GM19463 (cell line): ENCODE measurements around the gene ALOX5.
"Not testable (repeated sequence)": the region's sequence is repeated elsewhere in the genome, so short reads cannot be mapped to it uniquely, and the experiment has no call there.

Experiments
- ATAC-seq: cut with Tn5 transposase; IDR thresholded peaks from one replicate; pipeline ENCODE4 v1.9.1; 2021; ENCODE audit warnings: mild to moderate bottlenecking, moderate library complexity; ENCODE audit not compliant: unreplicated experiment

The ALOX5 gene

DNA sequence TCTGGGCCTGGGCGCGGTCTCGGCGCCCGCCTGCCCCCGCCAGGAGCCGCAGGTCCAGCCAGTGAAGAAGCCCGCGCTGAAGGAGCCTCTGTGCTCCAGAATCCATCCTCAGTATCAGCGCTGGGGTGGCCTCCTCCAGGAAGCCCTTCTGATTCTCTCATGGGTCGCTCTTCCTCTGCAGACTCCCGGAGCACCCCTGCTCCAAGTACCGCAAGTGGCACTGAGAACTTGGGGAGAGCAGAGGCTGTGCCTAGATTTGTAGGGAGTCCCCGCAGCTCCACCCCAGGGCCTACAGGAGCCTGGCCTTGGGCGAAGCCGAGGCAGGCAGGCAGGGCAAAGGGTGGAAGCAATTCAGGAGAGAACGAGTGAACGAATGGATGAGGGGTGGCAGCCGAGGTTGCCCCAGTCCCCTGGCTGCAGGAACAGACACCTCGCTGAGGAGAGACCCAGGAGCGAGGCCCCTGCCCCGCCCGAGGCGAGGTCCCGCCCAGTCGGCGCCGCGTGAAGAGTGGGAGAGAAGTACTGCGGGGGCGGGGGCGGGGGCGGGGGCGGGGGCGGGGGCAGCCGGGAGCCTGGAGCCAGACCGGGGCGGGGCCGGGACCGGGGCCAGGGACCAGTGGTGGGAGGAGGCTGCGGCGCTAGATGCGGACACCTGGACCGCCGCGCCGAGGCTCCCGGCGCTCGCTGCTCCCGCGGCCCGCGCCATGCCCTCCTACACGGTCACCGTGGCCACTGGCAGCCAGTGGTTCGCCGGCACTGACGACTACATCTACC lies at the start of gene ALOX5:
Gene ALOX5 (plus strand): TSS at position 641 of the 774 bp plus-strand sequence. CDS start 64 bp downstream, at position 705.
- ATAC-seq, result peak; percentile 53

DNA sequence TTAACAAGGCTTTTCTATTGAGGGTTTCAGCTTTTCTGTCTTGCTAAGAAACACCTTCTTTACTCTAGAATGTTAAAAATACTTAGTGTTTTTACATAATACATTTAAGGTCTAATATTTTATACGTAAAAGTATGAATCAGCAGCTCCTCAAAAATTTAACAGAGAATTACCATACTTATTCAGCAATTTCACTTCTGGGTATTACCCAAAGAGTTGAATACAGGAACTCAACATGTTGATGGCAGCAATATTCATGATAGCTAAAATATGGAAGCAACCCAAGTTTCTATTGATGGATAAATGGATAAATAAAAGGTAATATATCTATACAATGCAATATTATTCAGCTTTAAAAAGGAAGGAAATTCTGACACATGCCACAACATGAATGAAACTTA lies 48.9 kb upstream of the ALOX5 start:
- ATAC-seq, result no peak

DNA sequence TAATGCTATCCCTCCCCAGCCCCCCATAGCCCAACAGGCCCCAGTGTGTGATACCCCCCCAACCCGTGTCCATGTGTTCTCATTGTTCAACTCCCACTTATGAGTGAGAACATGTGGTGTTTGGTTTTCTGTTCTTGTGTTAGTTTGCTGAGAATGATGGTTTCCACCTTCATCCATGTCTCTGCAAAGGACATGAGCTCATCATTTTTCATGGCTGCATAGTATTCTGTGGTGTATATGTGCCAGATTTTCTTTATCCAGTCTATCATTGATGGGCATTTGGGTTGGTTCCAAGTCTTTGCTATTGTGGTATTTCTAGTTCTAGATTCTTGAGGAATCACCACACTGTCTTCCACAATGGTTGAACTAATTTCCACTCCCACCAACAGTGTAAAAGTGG lies 47.2 kb upstream of the ALOX5 start:
- not testable (repeated sequence) for ATAC-seq

DNA sequence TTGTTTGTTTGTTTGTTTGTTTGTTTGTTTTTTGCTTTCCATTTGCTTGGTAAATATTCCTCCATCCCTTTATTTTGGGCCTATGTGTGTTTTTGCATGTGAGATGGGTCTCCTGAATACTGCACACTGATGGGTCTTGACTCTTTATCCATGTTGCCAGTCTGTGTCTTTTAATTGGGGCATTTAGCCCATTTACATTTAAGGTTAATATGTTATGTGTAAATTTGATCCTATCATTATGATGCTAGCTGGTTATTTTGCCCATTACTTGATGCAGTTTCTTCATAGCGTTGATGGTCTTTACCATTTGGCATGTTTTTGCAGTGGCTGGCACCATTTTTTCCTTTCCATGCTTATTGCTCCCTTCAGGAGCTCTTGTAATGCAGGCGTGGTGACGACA lies 42.2 kb upstream of the ALOX5 start:
- not testable (repeated sequence) for ATAC-seq

DNA sequence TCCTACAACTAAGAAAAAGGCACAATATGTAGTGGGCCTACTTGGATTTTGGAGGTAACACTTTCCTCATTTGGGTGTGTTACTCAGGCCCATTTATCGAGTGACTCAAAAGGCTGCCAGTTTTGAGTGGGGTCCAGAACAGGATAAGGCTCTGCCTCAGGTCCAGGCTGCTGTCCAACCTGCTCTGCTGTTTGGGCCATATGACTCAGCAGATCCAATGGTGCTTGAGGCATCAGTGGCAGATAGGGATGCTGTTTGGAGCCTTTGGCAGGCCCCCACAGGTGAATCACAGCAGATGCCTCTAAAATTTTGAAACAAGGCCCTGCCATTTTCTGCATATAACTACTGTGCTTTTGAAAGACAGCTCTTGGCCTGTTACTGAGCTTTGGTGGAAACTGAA lies 34.1 kb upstream of the ALOX5 start:
- ATAC-seq, result no peak

DNA sequence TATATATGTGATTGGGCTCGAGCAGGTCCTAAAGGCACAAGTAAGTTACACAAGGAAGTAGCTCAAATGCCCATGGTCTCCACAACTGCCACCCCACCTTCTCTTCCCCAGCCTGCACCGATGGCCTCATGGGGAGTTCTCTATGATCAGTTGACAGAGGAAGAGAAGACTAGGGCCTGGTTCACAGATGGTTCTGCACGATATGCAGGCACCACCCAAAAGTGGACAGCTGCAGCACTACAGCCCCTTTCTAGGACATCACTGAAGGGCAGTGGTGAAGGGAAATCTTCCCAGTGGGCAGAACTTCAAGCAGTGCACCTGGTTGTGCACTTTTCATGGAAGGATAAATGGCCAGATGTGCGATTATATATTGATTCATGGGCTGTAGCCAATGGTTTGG lies 33.6 kb upstream of the ALOX5 start:
- ATAC-seq, result not testable (repeated sequence)

DNA sequence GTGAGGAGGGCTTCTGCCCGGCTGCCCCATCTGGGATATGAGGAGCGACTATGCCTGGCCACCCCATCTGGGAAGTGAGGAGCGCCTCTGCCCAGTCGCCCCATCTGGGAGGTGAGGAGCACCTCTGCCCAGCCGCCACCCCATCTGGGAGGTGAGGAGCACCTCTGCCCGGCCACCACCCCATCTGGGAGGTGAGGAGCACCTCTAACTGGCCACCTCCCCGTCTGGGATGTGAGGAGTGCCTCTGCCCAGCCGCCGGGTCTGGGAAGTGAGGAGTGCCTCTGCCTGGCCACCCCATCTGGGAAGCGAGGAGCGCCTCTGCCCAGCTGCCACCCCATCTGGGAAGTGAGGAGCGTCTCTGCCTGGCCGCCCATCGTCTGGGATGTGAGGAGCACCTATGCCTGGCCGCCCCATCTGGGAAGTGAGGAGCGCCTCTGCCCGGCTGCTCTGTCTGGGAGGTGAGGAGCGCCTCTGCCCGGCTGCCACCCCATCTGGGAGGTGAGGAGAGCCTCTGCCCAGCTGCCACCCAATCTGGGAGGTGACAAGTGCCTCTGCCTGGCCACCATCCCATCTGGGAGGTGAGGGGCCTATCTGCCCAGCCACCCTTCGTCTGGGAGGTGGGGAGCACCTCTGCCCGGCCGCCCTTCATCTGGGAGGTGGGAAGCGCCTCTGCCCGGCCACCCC lies 27.2 kb upstream of the ALOX5 start:
- ATAC-seq, result not testable (repeated sequence)

DNA sequence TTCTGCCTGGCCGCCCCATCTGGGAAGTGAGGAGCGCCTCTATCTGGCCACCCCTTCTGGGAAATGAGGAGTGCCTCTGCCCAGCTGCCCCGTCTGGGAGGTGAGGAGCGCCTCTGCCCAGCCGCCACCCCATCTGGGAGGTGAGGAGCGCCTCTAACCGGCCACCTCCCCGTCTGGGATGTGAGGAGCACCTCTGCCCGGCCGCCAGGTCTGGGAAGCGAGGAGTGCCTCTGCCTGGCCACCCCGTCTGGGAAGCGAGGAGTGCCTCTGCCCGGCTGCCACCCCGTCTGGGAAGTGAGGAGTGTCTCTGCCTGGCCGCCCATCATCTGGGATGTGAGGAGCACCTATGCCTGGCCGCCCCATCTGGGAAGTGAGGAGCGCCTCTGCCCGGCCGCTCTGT lies 26.6 kb upstream of the ALOX5 start:
- not testable (repeated sequence) for ATAC-seq

DNA sequence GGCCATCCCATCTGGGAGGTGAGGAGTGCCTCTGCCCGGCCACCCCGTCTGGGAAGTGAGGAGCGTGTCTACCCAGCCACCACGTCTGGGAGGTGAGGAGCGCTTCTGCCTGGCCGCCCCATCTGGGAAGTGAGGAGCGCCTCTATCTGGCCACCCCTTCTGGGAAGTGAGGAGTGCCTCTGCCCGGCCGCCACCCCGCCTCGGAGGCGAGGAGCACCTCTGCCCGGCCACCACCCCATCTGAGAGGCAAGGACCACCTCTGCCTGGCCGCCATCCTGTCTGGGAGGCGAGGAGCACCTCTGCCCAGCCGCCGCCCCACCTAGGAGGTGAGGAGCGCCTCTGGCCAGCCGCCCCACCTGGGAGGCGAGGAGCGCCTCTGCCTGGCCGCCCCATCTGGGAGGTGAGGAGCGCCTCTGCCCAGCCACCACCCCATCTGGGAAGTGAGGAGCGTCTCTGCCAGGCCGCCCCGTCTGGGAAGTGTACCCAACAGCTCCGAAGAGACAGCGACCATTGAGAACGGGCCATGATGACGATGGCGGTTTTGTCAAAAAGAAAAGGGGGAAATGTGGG lies 25.7 kb upstream of the ALOX5 start:
- not testable (repeated sequence) for ATAC-seq

DNA sequence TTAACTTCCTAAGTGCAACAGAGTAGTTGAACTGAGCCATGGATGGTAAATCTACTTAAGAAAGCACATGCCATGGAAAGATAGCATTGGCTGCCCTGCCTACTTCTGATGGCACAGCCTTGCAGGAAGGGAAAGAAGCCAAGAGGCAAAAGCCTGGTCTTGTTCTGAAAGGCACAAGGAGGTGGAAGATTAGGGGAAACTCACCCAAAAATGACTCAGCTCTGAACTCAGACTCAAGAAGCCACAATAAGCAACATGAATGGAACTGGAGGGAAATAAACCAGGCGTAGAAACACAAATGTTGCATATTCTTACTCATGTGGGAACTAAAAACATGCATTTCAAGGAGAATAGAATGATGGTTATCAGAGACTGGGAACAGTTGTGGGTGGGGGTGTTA lies 20.8 kb upstream of the ALOX5 start:
- ATAC-seq, result peak; percentile 78

DNA sequence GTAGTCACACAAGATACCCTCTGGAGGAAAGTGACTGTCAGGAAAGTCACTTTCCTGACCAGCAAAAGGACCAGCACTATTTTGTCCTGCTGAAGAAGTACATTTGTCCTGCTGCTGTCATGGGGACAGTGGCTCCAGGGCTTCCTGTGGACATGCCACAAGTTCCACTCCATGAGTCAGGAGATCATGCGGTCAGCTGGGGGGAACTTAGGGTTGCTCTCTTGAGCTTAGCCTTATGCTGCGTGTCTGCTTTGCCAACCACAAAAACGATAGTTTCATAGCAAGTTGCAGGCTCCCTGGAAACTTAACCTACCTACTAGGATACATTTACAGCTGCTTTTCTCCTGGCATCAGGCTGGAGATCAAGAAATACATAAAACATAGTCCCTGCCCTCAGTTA lies 19.8 kb upstream of the ALOX5 start:
- ATAC-seq, result no peak

DNA sequence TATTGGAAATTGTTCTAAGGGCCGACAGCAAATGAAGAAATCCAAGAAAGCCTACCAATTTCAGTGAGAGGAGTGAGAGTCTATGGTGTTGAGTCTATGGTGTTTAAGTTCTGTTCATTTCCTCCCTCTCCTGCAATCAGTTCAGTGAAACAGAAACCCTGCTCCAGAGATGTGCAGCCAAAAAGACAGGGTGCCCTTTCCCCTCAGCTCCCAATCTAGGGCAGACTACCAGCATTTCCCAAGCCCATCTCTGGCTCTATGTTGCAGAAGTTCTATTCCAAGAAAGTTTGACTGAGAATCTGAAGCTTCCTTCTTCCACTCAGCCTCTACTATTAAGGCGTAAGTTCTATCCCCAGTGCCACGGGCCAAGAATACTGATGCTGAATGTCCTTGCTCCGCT lies 18.5 kb upstream of the ALOX5 start:
- no peak for ATAC-seq

DNA sequence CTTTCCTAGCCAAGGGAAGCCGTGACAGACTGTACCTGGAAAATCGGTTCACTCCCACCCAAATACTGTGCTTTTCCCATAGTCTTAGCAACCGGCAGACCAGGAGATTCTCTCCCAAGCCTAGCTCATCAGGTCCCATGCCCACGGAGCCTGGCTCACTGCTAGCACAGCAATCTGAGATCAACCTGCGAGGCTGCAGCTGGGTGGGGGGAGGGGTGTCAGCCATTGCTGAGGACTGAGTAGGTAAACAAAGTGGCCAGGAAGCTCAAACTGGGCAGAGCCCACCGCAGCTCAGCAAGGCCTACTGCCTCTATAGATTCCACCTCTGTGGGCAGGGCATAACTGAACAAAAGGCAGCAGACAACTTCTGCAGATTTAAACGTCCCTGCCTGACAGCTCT lies 15.1 kb upstream of the ALOX5 start:
- not testable (repeated sequence) for ATAC-seq

DNA sequence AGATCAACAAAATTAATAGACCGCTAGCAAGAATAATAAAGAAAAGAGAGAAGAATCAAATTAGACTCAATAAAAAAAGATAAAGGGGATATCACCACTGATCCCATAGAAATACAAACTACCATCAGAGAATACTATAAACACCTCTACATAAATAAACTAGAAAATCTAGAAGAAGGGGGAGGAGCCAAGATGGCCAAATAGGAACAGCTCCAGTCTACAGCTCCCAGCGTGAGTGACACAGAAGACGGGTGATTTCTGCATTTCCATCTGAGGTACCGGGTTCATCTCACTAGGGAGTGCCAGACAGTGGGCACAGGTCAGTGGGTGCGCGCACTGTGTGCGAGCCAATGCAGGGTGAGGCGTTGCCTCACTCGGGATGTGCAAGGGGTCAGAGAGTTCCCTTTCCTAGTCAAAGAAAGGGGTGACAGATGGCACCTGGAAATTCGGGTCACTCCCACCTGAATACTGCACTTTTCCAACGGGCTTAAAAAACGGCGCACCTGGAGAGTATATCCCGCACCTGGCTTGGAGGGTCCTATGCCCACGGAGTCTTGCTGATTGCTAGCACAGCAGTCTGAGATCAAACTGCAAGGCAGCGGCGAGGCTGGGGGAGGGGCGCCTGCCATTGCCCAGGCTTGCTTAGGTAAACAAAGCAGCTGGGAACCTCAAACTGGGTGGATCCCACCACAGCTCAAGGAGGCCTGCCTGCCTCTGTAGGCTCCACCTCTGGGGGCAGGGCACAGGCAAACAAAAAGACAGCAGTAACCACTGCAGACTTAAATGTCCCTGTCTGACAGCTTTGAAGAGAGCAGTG lies 11.8 kb upstream of the ALOX5 start:
- not testable (repeated sequence) for ATAC-seq

DNA sequence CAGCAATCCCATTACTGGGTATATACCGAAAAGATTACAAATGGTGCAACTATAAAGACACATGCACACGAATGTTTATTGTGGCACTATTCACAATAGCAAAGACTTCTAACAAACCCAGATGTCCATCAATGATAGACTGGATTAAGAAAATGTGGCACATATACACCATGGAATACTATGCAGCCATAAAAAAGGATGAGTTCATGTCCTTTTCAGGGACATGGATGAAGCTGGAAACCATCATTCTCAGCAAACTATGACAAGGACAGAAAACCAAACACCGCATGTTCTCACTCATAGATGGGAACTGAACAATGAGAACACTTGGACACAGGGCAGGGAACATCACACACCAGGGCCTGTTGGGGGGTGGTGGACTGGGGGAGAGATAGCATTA lies 6.4 kb upstream of the ALOX5 start:
- not testable (repeated sequence) for ATAC-seq

DNA sequence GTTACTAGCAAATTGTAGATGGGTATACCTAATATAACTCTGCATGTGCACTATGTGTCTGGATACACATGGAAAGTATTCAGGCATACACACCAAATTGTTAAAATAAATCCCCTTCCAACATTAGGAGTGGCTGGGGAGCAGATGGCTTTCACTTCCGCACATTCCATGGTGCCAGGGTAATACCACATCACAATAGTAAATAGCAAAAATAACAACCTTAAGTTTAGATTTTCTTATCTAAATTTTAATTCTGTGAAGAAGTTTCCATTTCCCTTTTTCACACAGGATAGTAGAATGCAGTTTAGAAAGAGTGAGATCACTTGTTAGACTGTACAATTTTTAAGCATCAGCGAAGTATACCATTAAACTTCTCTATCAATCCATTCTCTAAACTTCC lies 5.8 kb upstream of the ALOX5 start:
- no peak for ATAC-seq

DNA sequence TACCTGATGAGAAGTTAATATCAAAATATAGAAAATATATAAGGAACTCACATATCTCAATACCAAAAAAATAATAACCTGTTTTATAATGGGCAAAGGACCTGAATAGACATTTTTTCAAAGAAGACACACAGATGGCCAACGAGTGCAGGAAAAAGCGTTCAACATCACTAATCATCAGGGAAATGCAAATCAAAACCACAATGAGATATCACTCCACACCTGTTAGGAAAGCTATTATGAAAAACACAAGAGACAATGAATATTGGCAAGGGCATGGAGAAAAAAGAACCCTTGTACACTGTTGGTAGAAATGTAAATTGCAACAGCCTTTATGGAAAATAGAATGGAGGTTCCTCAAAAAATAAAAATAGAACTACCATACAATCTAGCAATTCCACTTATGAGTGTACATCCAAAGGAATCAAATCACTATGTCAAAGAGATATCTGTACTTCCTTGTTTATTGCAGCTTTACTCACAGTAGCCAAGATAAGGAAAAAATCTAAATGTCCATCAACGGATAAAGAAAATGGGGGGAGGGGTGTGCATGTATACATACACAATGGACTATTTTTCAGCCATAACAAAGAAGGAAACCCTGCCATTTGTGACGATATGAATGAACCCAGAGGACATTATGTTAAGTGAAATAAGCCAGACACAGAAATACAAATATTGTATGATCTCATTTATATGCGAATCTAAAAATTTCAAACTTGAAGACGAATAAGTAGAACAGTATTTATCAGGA lies 3.6 kb upstream of the ALOX5 start:
- ATAC-seq, result no peak

DNA sequence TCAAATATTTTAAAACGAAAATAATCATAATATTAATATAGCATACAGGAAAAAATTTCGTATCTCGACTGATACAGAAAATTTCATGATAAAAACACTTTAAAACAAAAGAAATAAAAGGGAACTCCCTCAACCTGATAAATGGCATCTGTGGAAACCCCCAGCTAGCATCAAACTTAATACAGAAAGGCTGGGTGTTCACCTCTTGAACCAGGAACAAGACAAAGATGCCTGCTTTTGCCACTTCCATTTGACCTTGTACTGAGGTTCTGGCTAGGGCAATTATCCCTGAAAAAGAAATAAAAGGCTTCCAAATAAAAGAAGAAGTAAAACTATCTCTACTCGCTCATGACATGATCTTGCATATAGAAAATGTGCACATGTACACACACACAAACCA lies 2.5 kb upstream of the ALOX5 start:
- no peak for ATAC-seq

DNA sequence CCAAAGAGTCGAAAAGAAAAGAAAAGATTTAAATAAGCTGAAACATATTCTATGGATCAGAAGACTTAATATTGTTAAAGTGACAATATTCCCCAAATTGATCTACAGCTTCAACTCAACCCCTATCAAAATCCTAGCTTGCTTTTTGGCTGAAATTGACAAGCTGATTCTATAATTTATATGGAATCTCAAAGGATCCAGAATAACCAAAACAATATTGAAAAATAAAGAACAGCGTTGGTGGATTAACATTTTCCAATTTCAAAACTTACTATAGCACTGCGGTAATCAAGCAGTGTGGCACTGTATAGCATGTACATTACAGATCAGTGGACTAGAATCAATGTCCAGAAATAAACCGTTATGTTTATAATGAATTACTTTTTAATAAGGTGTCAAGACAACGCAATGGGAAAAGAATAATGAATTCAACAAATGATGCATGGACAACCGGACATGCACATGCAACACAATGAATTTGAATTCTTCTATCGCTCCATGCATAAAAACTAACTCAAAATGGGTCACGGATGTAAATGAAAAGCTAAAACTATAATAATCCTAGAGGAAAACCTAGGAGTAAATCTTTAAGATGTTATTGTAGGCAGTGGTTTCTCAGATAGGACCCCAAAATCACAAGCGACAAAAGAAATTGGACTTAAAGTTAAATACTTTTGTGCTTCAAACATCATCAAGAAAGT lies 1.6 kb upstream of the ALOX5 start:
- ATAC-seq, result no peak

DNA sequence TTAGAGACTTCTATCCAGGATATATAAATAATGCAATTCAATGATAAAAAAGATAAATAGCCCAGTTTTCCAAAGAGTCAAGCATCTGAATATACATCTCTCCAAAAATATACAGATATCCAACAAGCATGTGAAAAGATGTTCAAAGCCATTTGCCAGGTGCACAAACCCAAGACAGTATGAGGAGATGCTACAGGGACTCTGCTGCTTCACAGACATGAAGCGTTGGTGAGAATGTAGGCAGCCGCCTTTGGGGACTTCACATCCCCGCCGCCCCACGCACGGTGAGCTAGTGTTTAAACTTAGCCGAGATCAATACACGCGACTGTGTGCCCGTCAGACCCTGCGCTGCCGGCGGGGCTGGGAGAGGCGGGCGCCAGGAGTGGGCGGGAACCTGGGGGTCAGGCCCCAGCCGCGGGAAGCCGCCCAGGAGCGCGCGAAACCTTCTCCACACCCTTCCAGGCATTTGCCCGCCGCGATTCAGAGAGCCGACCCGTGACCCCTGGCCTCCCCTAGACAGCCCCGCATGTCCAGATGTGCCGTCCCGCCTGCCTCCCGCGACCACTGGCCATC lies 927 bp upstream of the ALOX5 start:
- peak; percentile 30 for ATAC-seq
